ENCODE results near the gene KNG1. TPM values are rescaled to one million over a fixed set of nuclear protein-coding genes. Genes with fewer than 3 reads are reported as not detected.
"Not testable (repeated sequence)": the region's sequence is repeated elsewhere in the genome, so short reads cannot be mapped to it uniquely, and the experiment has no call there.

KNG1 gene
- total and polyA plus RNA-seq, 9 donors: 0.23 to 0.52 (median 0.48) TPM; not detected in 6

DNA sequence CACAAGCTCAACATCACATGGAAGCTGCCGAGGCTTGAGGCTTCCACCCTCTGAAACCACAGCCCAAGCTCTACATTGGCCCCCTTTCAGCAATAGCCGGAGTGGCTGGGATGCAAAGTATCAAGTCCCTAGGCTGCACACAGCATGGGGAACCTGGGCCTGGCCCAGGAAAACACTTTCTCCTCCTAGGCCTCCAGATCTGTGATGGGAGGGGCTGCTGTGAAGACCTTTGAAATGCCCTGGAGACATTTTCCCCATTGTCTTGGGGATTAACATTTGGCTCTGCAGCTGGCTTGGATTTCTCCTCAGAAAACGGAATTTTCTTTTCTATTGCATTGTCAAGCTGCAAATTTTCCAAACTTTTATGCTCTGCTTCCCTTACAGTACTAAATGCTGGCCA is 33.2 kb upstream of the KNG1 start:
- no peaks in the 10 kb centered on the region for H3K27me3 ChIP-seq
- peaks cover 0 to 3% of the 10 kb centered on the region in 2 donors for H3K9me3 ChIP-seq
- no peak overlapping the region for H3K27ac ChIP-seq
- TF ChIP-seq, protein P1, sequence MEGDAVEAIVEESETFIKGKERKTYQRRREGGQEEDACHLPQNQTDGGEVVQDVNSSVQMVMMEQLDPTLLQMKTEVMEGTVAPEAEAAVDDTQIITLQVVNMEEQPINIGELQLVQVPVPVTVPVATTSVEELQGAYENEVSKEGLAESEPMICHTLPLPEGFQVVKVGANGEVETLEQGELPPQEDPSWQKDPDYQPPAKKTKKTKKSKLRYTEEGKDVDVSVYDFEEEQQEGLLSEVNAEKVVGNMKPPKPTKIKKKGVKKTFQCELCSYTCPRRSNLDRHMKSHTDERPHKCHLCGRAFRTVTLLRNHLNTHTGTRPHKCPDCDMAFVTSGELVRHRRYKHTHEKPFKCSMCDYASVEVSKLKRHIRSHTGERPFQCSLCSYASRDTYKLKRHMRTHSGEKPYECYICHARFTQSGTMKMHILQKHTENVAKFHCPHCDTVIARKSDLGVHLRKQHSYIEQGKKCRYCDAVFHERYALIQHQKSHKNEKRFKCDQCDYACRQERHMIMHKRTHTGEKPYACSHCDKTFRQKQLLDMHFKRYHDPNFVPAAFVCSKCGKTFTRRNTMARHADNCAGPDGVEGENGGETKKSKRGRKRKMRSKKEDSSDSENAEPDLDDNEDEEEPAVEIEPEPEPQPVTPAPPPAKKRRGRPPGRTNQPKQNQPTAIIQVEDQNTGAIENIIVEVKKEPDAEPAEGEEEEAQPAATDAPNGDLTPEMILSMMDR (IDR thresholded peaks at IDR 0.05): no peak
- TF ChIP-seq EP300 (IDR thresholded peaks at IDR 0.05) (no peak), POLR2A (IDR thresholded peaks at IDR 0.05) (no peak)
- no peak for DNase-seq
- 66 to 81% (median 77%) methylated on average over 3 of the region's 3 CpGs for whole genome bisulfite sequencing, 3 donors
- intact Hi-C loops (cut with DNase I): no loop called here
- H3K4me3 ChIP-seq: no peak overlapping the region
- no peaks in the 10 kb centered on the region for H3K36me3 ChIP-seq
- H3K4me1 ChIP-seq (ENCODE audit: insufficient read depth): no peaks in the 10 kb centered on the region

DNA sequence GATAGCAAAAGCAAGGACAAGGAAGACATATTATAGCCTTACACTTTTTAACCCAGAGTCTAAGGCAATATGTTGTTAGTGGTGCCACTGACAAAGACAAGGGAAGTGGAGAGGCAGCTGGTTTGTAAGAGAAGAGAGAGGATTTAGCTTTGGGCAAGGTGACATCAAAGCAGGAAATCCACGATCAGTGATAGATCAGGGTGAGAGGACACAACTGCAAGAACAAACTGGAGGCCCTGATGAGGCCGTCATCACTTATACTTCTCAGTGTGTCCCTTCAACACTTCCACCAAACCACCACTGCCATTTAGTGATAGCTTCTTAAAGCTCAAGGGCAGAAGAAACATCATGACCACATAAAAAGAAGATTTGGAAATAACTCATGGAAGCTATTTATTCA is 30.7 kb upstream of the KNG1 start:
- H3K36me3 ChIP-seq; H3K4me3 ChIP-seq; H3K9me3 ChIP-seq; DNase-seq; intact Hi-C loops (cut with DNase I); H3K4me1 ChIP-seq (ENCODE audit: insufficient read depth); H3K27ac ChIP-seq; H3K27me3 ChIP-seq: not testable (repeated sequence)
- WGBS, 3 donors: 75 to 87% (median 79%) methylated on average over 2 of the region's 2 CpGs

DNA sequence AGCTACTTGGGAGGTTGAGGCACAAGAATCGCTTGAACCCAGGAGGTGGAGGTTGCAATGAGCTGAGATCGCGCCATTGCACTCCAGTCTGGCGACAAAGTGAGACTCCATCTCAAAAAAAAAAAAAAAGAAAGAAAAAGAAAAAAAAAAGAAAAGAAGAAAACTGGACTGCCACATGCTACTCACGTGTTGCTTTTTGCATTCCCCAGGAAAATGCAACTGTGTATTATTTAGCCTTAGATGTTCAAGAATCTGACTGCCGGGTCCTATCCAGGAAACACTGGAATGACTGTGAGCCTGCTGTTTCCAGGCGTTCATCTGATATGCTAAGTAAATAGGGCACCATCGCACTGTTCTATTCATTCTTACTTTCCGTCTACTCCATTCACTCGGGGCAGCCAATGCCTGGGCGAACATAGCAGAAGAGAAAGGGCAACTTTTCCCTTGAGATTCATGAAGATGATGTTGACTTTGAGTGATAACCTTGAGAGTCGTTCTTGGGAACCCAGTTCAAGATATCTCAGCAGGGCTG is 30.0 kb upstream of the KNG1 start:
- intact Hi-C loops (cut with DNase I): no loop called here
- H3K27me3 ChIP-seq: no peaks in the 10 kb centered on the region
- TF ChIP-seq POLR2A (IDR thresholded peaks at IDR 0.05): no peak
- no peak for TF ChIP-seq EP300 (IDR thresholded peaks at IDR 0.05)
- TF ChIP-seq, protein P1 (IDR thresholded peaks at IDR 0.05): no peak
- peaks cover 0 to 3% of the 10 kb centered on the region in 2 donors for H3K9me3 ChIP-seq
- H3K4me1 ChIP-seq (ENCODE audit: insufficient read depth): no peaks in the 10 kb centered on the region
- H3K4me3 ChIP-seq: no peak overlapping the region
- no peak for DNase-seq
- 79 to 86% (median 84%) methylated on average over 12 of the region's 12 CpGs for WGBS, 3 donors
- no peaks in the 10 kb centered on the region for H3K36me3 ChIP-seq
- H3K27ac ChIP-seq: no peak overlapping the region

DNA sequence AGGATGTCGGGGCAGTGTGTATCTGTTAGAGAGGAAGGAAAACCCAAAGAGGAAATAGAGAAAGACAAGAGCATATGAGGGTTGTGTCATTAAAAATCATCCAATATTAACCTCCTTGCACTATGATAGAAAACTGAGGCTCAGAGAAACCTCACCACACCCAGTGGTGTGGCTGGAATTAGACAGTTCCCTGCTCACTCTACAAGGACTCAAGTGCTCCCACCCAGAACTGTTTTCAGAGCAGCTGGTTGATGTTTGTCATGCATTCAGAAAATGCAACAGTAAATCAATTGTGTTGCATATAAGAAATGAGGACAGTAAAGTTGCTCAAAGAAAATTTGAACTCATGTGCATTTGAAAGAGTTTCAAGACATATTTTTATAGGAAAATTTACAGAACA is 26.9 kb upstream of the KNG1 start:
- 81 to 96% (median 91%) methylated on average over 1 of the region's 1 CpG for WGBS, 3 donors
- H3K27ac ChIP-seq; H3K9me3 ChIP-seq; H3K4me3 ChIP-seq; H3K36me3 ChIP-seq; DNase-seq; H3K4me1 ChIP-seq (ENCODE audit: insufficient read depth); intact Hi-C loops (cut with DNase I); H3K27me3 ChIP-seq: not testable (repeated sequence)

DNA sequence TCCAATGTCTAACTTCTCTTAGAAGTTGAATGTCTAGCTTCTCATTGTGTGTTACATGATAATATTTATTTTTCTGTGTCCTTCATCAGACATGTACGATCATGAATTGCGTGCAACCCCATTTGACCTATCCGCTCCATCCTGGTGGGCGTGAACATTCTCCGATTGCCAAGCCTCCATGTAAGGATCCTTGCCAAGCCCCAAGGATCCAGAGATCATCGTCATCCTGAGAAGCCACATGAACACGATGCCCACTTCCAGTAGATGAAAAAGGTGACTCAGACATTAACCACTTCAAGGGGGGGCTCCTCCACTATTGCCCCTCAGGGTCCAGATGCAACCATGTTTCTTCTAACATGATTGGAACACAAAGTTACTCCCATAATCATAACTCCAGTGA is 25.5 kb upstream of the KNG1 start:
- H3K36me3 ChIP-seq: no peaks in the 10 kb centered on the region
- H3K27ac ChIP-seq: no peak overlapping the region
- no peak for TF ChIP-seq POLR2A (IDR thresholded peaks at IDR 0.05)
- TF ChIP-seq, protein P1 (IDR thresholded peaks at IDR 0.05): no peak
- no peak for TF ChIP-seq EP300 (IDR thresholded peaks at IDR 0.05)
- no peak for DNase-seq
- no peaks in the 10 kb centered on the region for H3K27me3 ChIP-seq
- intact Hi-C loops (cut with DNase I): no loop called here
- H3K4me3 ChIP-seq: no peak overlapping the region
- no peaks in the 10 kb centered on the region for H3K9me3 ChIP-seq
- WGBS, 3 donors: 88 to 93% (median 91%) methylated on average over 7 of the region's 7 CpGs
- H3K4me1 ChIP-seq (ENCODE audit: insufficient read depth): no peaks in the 10 kb centered on the region

Data from ovary (tissue), 9 donors.